DOHH2 (cell line): ENCODE results near the gene INKA2.

Source experiments
- H3F3A ChIP-seq: fragments of 200-600 bp; sonication (generic), shearing (Covaris generic); 2 replicates; pipeline ENCODE4 v1.6.0; 2016; ENCODE audit warnings: antibody characterized with exemption, mild to moderate bottlenecking; ENCODE audit not compliant: control insufficient read depth, insufficient read depth
- H3K27ac ChIP-seq: fragments of 200-600 bp; sonication (generic); 2 replicates; pipeline ENCODE4 v1.5.1; 2014; ENCODE audit warnings: low read depth, mild to moderate bottlenecking, low read length, moderate library complexity
- H3K27me3 ChIP-seq: fragments of 200-600 bp; sonication (generic); 2 replicates; pipeline ENCODE4 v1.6.1; 2014; ENCODE audit warnings: mild to moderate bottlenecking, low read length, mixed read lengths; ENCODE audit not compliant: control insufficient read depth
- H3K36me3 ChIP-seq: fragments of 200-600 bp; sonication (generic); 2 replicates; pipeline ENCODE4 v1.6.1; 2014; ENCODE audit warnings: mild to moderate bottlenecking, low read length, moderate library complexity, mixed read lengths; ENCODE audit not compliant: control insufficient read depth
- H3K4me1 ChIP-seq: fragments of 200-600 bp; sonication (generic); 2 replicates; pipeline ENCODE4 v1.6.1; 2014; ENCODE audit warnings: mild to moderate bottlenecking, low read length, mixed read lengths; ENCODE audit not compliant: control insufficient read depth
- H3K4me2 ChIP-seq: fragments of 200-600 bp; sonication (generic); 2 replicates; pipeline ENCODE4 v1.6.0; 2014; ENCODE audit warnings: mild to moderate bottlenecking, low read length, moderate library complexity
- H3K4me3 ChIP-seq: fragments of 200-600 bp; sonication (generic); 2 replicates; pipeline ENCODE4 v1.5.1; 2014; ENCODE audit warnings: mild to moderate bottlenecking, low read length, mixed read lengths
- H3K79me2 ChIP-seq: fragments of 200-600 bp; sonication (generic); 2 replicates; pipeline ENCODE4 v1.6.1; 2014; ENCODE audit warnings: mild to moderate bottlenecking, low read length, mixed read lengths; ENCODE audit not compliant: control insufficient read depth
- H3K9me2 ChIP-seq: fragments of 200-600 bp; sonication (generic); replicated peaks from 2 replicates; pipeline ENCODE4 v1.6.1; 2014; ENCODE audit warnings: mild to moderate bottlenecking, low read length, mixed read lengths; ENCODE audit not compliant: control insufficient read depth
- H3K9me3 ChIP-seq: fragments of 200-600 bp; sonication (generic); 2 replicates; pipeline ENCODE4 v1.6.1; 2014; ENCODE audit warnings: antibody characterized with exemption, low read length, mixed read lengths; ENCODE audit not compliant: control insufficient read depth, insufficient read depth
- H4K20me1 ChIP-seq: fragments of 200-600 bp; sonication (generic); 2 replicates; pipeline ENCODE4 v1.6.0; 2014; ENCODE audit warnings: low read depth, mild to moderate bottlenecking, antibody characterized with exemption, low read length, moderate library complexity; ENCODE audit not compliant: control insufficient read depth, insufficient read depth
- EZH2phosphoT487 ChIP-seq: fragments of 200-600 bp; sonication (generic); IDR thresholded peaks from 2 replicates; pipeline ENCODE4 v1.6.1; 2017; ENCODE audit warnings: borderline replicate concordance, mild to moderate bottlenecking, antibody characterized with exemption, low read length, moderate library complexity, mixed read lengths
- TF ChIP-seq, protein P1 (sequence below): fragments of 200-600 bp; sonication (generic); IDR thresholded peaks from one replicate; pipeline ENCODE4 v1.5.1; 2014; ENCODE audit warnings: antibody characterized with exemption, mild to moderate bottlenecking, low read depth, low read length; ENCODE audit not compliant: poor library complexity, severe bottlenecking

Gene INKA2

DNA sequence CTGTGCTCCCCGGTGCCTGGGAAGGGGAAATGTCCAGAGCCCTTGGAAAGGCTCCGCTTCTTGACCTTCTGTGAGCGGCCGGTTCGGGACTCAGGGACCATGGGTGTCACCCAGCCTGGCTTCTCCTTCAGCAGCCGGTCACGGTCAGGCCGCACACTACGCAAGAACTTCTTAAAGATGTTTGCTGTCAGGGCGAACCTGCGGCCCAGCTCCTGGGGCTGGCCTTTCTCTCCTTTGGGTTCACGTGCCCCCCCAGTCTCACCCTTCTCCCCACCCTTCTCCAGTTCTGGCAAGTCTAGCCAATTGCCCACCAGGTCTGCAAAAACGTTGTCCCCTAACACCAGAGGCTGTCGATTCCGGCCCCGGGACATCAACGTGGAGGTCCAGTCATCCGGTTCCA lies 12.1 kb downstream of the INKA2 start:
- H3F3A ChIP-seq: 0 out of 2 replicates have a peak, but pooled peaks cover 3% of the 10 kb centered on the region

GRCh38 chr1:111725192-111725591 lies 14.0 kb downstream of the INKA2 start:
- Histone ChIP-seq H3K27me3 (no peaks in the 10 kb centered on the region), H3F3A (0 out of 2 replicates have a peak, but pooled peaks cover 3% of the 10 kb centered on the region), H3K4me3 (no peak overlapping the region), H4K20me1 (no peaks in the 10 kb centered on the region), H3K4me2 (no peak overlapping the region), H3K36me3 (no peaks in the 10 kb centered on the region), H3K79me2 (no peaks in the 10 kb centered on the region), H3K9me3 (no peaks in the 10 kb centered on the region), H3K9me2 (no peaks in the 10 kb centered on the region), H3K4me1 (peaks cover 19% of the 10 kb centered on the region), H3K27ac (no peak overlapping the region)
- TF ChIP-seq, protein P1, sequence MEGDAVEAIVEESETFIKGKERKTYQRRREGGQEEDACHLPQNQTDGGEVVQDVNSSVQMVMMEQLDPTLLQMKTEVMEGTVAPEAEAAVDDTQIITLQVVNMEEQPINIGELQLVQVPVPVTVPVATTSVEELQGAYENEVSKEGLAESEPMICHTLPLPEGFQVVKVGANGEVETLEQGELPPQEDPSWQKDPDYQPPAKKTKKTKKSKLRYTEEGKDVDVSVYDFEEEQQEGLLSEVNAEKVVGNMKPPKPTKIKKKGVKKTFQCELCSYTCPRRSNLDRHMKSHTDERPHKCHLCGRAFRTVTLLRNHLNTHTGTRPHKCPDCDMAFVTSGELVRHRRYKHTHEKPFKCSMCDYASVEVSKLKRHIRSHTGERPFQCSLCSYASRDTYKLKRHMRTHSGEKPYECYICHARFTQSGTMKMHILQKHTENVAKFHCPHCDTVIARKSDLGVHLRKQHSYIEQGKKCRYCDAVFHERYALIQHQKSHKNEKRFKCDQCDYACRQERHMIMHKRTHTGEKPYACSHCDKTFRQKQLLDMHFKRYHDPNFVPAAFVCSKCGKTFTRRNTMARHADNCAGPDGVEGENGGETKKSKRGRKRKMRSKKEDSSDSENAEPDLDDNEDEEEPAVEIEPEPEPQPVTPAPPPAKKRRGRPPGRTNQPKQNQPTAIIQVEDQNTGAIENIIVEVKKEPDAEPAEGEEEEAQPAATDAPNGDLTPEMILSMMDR: no peak
- no peak for TF ChIP-seq EZH2phosphoT487

More for the DNA sequence above, 12.1 kb downstream of the INKA2 start:
- TF ChIP-seq EZH2phosphoT487: no peak
- TF ChIP-seq, protein P1: no peak
- peaks cover 19% of the 10 kb centered on the region for H3K4me1 ChIP-seq
- H3K4me2 ChIP-seq: no peak overlapping the region
- no peak overlapping the region for H3K4me3 ChIP-seq
- H3K27me3 ChIP-seq: no peaks in the 10 kb centered on the region
- no peaks in the 10 kb centered on the region for H3K9me2 ChIP-seq
- no peaks in the 10 kb centered on the region for H3K79me2 ChIP-seq
- H3K27ac ChIP-seq: no peak overlapping the region
- no peaks in the 10 kb centered on the region for H3K9me3 ChIP-seq
- H3K36me3 ChIP-seq: no peaks in the 10 kb centered on the region
- no peaks in the 10 kb centered on the region for H4K20me1 ChIP-seq

GRCh38 chr1:111723871-111724270 lies 15.3 kb downstream of the INKA2 start:
- Histone ChIP-seq H3K4me2 (peak overlapping the region; percentile 60), H3K27ac (no peak overlapping the region; the same call in 1 of the 2 replicates), H3K79me2 (no peaks in the 10 kb centered on the region), H3K36me3 (no peaks in the 10 kb centered on the region), H3K4me3 (peak overlapping the region; percentile 37), H3K27me3 (no peaks in the 10 kb centered on the region), H4K20me1 (no peaks in the 10 kb centered on the region), H3F3A (0 out of 2 replicates have a peak, but pooled peaks cover 3% of the 10 kb centered on the region), H3K9me3 (no peaks in the 10 kb centered on the region), H3K4me1 (peaks cover 19% of the 10 kb centered on the region), H3K9me2 (no peaks in the 10 kb centered on the region)
- TF ChIP-seq, protein P1: no peak
- TF ChIP-seq EZH2phosphoT487: no peak
